ENCODE results near the gene OTOG. TPM values are rescaled to one million over a fixed set of nuclear protein-coding genes. Genes with fewer than 3 reads are reported as not detected.

The OTOG gene
- total and polyA plus RNA-seq, 12 donors = not detected

- H3K27me3 ChIP-seq = peaks cover 4% of the 10 kb centered on the region
- no peak overlapping the region for H3K4me3 ChIP-seq
- H3K9me3 ChIP-seq (replicated peaks in 1 of 3) = no peaks in the 10 kb centered on the region
- DNase-seq = no peak
- TF ChIP-seq CTCF (IDR thresholded peaks at IDR 0.05) = no peak
- no peak for TF ChIP-seq POLR2A (IDR thresholded peaks at IDR 0.05)
- H3K4me1 ChIP-seq (replicated peaks in 1 of 2) = peaks cover 11 to 17% of the 10 kb centered on the region in 2 donors
- H3K36me3 ChIP-seq (replicated peaks in 1 of 2) = no peaks in the 10 kb centered on the region
- no peak overlapping the region for H3K27ac ChIP-seq
- 79 to 85% (median 84%) methylated on average over 2 of the region's 2 CpGs for WGBS, 4 donors
- intact Hi-C loops (cut with DNase I) = no loop called here
Observed at GRCh38 chr11:17518366-17518765, 28.7 kb upstream of the OTOG start.

GRCh38 chr11:17519061-17519885, 27.8 kb upstream of the OTOG start:
- WGBS, 4 donors = 81 to 87% (median 83%) methylated on average over 7 of the region's 7 CpGs
- H3K4me3 ChIP-seq = no peak overlapping the region
- H3K27me3 ChIP-seq = peaks cover 4% of the 10 kb centered on the region
- peaks cover 11 to 17% of the 10 kb centered on the region in 2 donors for H3K4me1 ChIP-seq (replicated peaks in 1 of 2)
- TF ChIP-seq CTCF (IDR thresholded peaks at IDR 0.05) (no peak), POLR2A (IDR thresholded peaks at IDR 0.05) (no peak)
- H3K36me3 ChIP-seq (replicated peaks in 1 of 2) = no peaks in the 10 kb centered on the region
- no peaks in the 10 kb centered on the region for H3K9me3 ChIP-seq (replicated peaks in 1 of 3)
- DNase-seq = no peak
- H3K27ac ChIP-seq = no peak overlapping the region
- intact Hi-C loops (cut with DNase I) = no loop called here

GRCh38 chr11:17521106-17521900, 25.8 kb upstream of the OTOG start:
- H3K27me3 ChIP-seq = peaks cover 4% of the 10 kb centered on the region
- H3K27ac ChIP-seq = no peak overlapping the region
- WGBS, 4 donors = 91 to 94% (median 92%) methylated on average over 10 to 11 of the region's 11 CpGs
- no peaks in the 10 kb centered on the region for H3K4me1 ChIP-seq (replicated peaks in 1 of 2)
- intact Hi-C loops (cut with DNase I) = no loop called here
- H3K36me3 ChIP-seq (replicated peaks in 1 of 2) = no peaks in the 10 kb centered on the region
- no peaks in the 10 kb centered on the region for H3K9me3 ChIP-seq (replicated peaks in 1 of 3)
- DNase-seq = no peak
- TF ChIP-seq POLR2A (IDR thresholded peaks at IDR 0.05) = no peak
- TF ChIP-seq CTCF (IDR thresholded peaks at IDR 0.05) = no peak
- H3K4me3 ChIP-seq = no peak overlapping the region

- no peak overlapping the region for H3K4me3 ChIP-seq
- WGBS, 4 donors = 67 to 87% (median 84%) methylated on average over 2 to 17 of the region's 17 CpGs
- intact Hi-C loops (cut with DNase I) = no loop called here
- TF ChIP-seq POLR2A (IDR thresholded peaks at IDR 0.05) (no peak), CTCF (IDR thresholded peaks at IDR 0.05) (no peak)
- no peaks in the 10 kb centered on the region for H3K9me3 ChIP-seq (replicated peaks in 1 of 3)
- DNase-seq = no peak
- no peaks in the 10 kb centered on the region for H3K4me1 ChIP-seq (replicated peaks in 1 of 2)
- H3K27ac ChIP-seq = no peak overlapping the region
- H3K27me3 ChIP-seq = peaks cover 4% of the 10 kb centered on the region
- no peaks in the 10 kb centered on the region for H3K36me3 ChIP-seq (replicated peaks in 1 of 2)
Observed at GRCh38 chr11:17522655-17523054, 24.4 kb upstream of the OTOG start.
